ENCODE measurements around the gene BEAN1.
A peak's percentile ranks its signal among the peaks of the same experiment; 100 is the strongest.
"Not testable (repeated sequence)": the region's sequence is repeated elsewhere in the genome, so short reads cannot be mapped to it uniquely, and the experiment has no call there.

Gene BEAN1

GRCh38 chr16:66502020-66502913 lies 75.2 kb downstream of the BEAN1 start:
- no peak for DNase-seq (ENCODE audit: extremely low read depth in 1 of 2, low read depth in 1 of 2)

DNA sequence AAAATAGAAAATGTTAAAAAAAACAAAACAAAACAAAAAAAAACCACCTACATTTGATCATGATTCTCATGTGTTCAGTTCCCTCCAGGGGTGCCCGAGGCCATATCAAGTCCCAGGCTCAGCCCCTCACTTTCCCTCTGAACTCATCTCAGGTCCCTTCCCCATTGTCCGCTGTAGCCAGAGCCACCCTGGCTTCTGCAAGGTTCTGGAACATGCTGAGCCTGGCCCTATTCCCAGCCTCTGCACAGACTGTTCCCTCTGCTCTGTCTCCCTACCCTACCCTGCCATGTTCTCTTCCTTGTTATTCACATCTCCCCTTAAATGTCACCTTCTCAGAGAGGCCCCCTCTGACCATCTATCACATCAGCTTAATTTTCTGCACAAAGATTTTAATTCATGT lies 75.9 kb downstream of the BEAN1 start:
- DNase-seq (ENCODE audit: extremely low read depth in 1 of 2, low read depth in 1 of 2): no peak

DNA sequence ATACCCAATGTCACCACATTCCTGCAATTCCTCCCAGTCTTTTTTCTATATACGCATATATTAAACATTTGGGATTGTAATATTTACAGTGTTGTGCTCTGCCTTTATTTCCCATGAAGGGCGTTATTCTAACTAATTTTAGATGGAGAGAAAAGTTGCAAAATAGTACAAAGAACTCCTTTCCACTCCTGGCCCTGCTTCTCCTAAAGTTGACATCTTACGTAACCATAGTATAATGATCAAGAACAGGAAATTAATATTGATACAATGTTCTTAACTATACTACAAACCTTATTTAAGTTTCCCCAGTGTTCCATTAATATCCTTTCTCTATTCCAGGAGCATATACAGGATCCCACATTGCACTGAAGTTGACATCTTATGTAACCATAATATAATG lies 76.5 kb downstream of the BEAN1 start:
- no peak for DNase-seq (ENCODE audit: extremely low read depth in 1 of 2, low read depth in 1 of 2)

DNA sequence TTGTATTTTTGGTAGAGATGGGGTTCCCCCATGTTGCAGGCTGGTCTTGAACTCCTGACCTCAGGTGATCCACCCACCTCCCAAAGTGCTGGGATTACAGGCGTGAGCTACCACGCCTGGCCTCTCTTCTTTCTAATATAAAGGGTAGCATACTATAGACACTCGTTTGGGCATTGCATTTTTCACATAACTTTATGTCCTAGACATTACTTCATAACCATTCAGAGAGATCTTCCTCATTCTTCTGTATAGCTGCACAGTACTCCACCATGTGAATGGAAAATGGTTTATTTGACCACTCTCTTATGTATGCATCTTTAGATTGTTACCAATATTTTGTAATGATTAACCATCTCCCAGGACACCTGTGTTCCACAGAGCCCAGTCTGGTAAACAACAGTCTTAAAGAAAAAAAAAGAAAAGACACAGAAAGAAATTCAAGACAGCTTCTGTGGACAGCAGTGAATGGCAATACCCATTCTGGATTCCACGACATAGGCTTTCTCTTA lies 80.7 kb downstream of the BEAN1 start:
- no peak for DNase-seq (ENCODE audit: extremely low read depth in 1 of 2, low read depth in 1 of 2)

GRCh38 chr16:66508248-66508913 lies 81.3 kb downstream of the BEAN1 start:
- no peak for DNase-seq (ENCODE audit: extremely low read depth in 1 of 2, low read depth in 1 of 2)

- no peak for DNase-seq (ENCODE audit: extremely low read depth in 1 of 2, low read depth in 1 of 2)
Measured at GRCh38 chr16:66508914-66509496, 81.9 kb downstream of the BEAN1 start.

GRCh38 chr16:66509576-66509975 lies 82.5 kb downstream of the BEAN1 start:
- DNase-seq (ENCODE audit: extremely low read depth in 1 of 2, low read depth in 1 of 2): no peak

DNA sequence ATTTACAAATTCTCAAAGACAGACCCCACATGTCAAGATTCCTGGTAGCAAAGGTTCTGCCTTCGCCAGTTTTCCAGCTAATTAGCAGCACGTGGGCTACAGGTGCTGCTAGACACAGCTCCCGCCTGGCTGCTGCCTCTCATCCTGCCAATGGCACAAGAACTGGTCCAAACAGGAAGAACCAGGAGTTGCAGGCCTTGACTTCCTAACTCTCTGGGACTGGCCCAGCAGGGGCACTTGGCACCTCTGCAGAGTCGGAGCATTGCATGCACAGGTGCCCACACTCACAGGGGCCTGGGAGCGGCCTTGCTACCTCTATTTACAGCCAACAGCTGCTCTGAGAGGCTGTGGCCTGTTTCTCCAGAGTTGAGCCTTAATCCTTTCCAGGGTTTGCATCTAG lies 83.2 kb downstream of the BEAN1 start:
- DNase-seq (ENCODE audit: extremely low read depth in 1 of 2, low read depth in 1 of 2): no peak

DNA sequence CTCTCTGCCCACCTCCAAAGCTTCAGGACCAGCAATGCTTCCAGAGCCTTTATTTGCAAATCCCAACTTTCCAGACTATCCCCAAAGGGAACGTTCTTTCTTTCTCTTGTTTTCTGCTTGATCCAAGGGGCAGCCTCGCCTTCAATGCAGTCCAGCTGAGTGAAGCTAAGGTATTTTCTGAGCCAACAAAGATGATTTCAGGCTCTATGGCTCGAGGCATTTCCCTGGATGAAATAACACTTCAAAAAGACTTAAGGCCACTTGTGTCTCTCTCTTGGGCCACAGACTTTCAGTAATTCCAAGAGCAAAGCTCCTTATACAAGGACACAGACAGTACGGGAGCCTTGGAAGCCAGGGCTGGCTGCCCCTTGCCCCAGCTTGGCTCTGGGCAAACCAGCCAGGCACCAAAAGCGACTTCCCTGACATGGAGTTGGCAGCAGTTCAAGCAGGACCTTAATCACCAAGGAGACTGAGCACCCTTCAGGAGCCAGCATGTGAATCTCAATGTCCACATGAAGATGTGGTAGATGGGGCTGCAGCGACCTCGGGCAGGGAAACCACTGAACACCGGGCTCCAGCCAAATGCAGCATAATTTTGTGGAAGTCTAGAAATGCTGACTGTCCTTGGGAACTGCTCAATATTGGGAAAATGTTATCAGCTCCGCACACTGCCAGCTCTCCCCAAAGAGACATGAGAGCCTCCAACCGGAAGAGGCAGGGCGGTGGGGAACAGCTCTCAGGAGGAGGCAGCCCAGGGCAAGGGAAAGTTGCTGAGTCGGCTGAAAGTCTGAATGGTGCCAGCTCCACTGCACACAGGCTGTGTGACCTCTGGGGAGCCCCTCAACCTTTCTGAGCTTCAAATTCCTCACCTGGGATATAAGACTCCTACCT lies 83.9 kb downstream of the BEAN1 start:
- no peak for DNase-seq (ENCODE audit: extremely low read depth in 1 of 2, low read depth in 1 of 2)

DNA sequence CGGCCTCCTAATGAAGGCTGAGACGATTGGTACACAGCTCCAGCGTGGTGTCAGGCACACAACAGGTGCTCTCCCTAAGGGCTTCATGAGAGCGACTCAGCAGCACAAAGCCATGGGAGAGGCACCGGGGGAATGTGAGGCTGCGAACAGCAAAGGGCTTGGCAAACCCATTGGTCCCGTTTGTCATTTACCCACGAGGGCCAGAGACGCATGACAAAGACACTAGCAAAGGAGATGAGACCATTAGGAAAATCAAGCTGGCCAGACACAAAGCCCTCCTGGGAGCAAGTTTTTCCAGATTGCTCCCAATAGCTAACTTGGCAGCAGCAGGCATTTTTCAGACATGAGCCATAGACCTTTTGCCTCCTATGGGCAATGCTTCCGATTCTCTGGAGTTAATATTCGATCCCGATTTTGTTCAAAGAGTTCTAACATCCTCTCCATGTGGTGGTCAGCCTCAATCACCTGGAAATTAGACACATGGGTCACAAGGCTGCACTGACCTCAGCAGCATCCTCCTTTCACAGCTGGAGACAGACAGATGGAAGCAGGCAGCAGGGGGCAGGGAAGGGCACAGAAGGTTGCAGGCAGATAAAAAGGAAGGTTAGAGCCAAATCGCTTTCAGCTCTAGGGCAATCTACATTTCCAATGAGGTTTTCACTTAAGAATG lies 84.6 kb downstream of the BEAN1 start:
- DNase-seq (ENCODE audit: extremely low read depth in 1 of 2, low read depth in 1 of 2): no peak

DNA sequence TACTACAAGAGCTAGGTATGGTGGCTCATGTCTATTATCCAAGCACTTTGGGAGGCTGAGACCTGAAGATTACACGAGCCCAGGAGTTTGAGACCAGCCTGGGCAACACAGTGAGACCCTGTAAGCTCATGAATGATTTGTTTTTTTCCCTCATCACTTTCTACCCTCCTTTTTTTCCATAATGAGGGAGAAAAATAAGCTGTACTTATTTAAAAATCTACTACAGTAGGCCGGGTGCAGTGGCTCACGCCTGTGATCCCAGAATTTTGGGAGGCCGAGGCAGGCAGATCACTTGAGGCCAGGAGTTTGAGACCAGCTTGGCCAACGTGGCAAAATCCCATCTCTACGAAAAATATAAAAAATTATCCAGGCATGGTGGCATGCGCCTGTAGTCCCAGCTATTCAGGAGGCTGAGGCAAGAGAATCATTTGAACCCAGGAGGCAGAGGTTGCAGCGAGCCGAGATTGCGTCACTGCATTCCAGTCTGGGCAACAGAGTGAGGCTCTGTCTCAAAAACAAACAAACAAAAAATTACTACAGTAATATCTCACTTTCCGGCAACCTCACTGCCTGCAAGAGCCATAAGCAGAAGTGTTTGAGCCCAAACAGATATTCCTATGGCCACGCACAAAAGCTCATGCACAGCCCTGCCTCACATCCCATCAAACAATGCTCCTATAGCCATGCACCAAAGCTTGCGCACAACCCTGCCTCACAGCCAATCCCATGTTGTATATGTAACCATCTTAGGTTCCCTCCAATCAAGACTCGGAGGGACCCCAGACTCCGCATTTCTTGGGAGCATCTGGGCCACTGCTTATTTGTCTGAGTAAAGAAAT lies 85.4 kb downstream of the BEAN1 start:
- no peak for DNase-seq (ENCODE audit: extremely low read depth in 1 of 2, low read depth in 1 of 2)

DNA sequence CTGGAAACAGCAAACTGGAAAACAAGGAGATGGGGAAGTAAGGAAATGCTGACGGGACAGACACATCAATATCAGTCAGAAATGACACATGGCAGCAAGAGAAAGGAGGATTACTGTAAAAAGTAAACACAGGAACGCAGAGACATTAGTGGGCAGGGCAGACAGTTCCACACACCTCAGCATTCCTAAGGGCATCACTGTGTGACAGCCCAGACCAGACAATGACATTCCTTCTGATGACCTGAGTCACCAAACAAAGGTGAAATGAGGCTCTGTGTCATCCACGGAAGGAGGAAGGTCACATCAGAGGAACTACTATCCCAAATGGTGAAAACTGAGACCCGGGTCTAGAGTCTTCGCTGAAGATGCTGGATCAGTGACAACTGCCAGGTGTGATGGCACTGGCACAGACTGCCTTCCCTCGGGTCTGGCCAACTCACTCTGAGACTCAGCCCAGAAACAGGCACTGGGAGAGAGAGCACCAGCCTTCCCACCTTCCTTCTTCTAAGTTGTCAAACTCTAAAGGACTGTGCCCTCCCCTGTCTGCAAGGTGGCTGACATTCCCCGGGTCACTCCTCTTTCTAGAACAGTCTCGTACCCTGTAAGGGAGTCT lies 86.1 kb downstream of the BEAN1 start:
- DNase-seq (ENCODE audit: extremely low read depth in 1 of 2, low read depth in 1 of 2): no peak

DNA sequence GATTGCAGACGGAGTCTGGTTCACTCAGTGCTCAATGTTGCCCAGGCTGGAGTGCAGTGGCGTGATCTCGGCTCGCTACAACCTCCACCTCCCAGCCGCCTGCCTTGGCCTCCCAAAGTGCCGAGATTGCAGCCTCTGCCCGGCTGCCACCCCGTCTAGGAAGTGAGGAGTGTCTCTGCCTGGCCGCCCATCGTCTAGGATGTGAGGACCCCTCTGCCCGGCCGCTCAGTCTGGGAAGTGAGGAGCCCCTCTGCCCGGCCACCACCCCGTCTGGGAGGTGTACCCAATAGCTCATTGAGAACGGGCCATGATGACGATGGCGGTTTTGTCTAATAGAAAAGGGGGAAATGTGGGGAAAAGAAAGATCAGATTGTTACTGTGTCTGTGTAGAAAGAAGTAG lies 87.3 kb downstream of the BEAN1 start:
- not testable (repeated sequence) for DNase-seq (ENCODE audit: extremely low read depth in 1 of 2, low read depth in 1 of 2)

DNA sequence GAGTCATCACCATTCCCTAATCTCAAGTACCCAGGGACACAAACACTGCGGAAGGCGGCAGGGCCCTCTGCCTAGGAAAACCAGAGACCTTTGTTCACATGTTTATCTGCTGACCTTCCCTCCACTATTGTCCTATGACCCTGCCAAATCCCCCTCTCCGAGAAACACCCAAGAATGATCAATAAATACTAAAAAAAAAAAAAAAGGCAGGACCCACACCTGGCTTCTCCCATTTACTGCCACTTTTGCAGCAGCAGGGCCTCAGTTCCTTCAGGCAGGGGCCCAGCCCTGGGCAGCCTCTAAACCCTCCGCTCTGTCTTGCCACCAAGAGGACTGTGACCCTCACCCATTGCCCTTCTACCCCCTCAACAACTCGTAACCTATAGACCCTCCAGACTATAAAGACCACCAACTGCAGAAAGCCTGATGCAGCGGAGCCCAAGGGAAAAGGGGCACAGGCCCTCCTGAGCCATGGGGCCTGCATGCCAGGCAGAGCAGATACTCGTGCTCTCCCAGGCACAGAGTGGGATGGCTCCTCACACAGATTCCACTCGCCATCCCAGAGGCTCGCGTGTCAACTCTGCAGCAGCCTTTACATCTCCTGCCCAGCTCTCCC lies 88.0 kb downstream of the BEAN1 start:
- DNase-seq (ENCODE audit: extremely low read depth in 1 of 2, low read depth in 1 of 2): not testable (repeated sequence)

DNA sequence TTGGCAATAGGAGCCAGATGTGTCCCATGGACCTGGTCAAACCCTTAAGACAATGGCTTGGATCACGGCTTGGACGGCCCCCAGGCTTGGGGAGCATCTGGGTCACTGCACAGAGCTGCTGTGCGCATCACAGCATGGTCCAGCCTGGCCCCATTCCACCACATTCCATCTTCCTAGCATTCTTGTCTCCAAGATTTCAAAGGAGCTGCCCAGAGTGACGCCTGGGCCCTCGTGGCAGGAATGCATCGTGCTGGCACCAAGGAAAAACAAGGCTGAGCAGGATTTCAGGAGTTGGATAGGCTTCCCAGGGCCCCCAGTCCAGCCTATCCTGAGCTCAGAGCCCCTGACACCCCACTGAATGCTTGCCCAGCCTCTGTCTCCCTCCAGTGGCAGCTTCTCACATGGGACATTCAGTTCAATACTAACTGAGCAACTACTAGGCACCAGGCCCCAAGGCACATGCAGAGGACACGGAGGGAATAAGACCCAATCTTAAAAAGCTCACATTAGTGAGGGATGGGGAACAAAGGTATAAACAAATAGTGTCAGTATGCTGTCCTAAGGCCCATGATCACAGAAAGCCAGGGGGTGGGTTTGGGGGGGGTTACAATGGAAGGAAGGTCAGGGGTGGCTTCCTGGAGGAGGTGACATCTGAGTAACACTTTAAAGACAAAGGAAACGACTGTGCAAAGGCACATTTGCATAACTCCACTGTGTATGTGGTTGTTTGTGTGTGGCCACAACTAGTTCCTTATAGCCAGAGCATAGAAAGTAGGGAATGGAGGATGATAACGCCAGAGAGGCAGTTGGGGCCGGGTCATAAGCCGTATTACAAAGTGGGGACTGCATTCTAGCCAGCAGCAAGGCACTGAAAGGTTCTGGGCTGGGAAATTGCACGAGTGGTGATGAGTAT lies 88.8 kb downstream of the BEAN1 start:
- DNase-seq (ENCODE audit: extremely low read depth in 1 of 2, low read depth in 1 of 2): no peak

DNA sequence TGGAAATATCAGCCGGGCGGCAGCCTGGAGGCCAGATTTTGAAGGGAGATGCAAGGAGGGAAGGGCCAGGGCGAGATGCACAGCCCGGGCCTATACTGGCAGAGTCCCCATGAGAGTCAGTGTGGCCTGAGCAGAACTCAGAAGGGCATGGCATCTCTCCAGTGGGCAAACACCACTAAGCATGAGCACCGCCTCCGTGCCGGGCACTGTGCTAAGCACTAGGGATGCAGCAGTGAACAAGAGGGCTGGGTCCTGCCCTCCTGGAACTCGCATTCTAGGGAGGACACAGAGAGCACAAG lies 89.4 kb downstream of the BEAN1 start:
- DNase-seq (ENCODE audit: extremely low read depth in 1 of 2, low read depth in 1 of 2): no peak

- peak; percentile 64 to 88 for DNase-seq (ENCODE audit: extremely low read depth in 1 of 2, low read depth in 1 of 2)
Measured at GRCh38 chr16:66516808-66517585, 89.9 kb downstream of the BEAN1 start.
